GM21526 (cell line): ENCODE measurements around the gene FAM107B.
"Not testable (repeated sequence)": the region's sequence is repeated elsewhere in the genome, so short reads cannot be mapped to it uniquely, and the experiment has no call there.

Experiments used
- ATAC-seq: cut with Tn5 transposase; IDR thresholded peaks from one replicate; pipeline ENCODE4 v1.9.1; 2021; ENCODE audit warnings: moderate library complexity; ENCODE audit not compliant: unreplicated experiment, low FRiP score

The FAM107B gene

DNA sequence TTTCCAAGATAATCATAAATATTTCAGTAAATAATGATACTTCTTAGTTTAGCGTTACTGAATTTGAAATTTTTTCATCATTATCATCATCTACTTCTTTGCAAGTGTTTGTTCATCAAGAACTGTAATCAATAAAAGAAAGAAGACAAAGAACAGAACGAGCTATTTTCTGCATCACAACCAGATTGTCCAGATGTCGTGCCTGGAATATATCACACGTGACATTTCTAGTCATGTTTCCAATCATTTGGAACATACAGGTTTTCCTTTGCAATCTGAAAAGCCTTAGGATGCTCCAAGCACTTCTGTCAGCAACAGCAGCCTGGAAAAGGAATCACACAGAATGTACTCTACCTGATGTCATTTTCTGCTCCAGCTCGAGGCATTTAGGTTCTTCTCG is 107.4 kb downstream of the FAM107B start:
- no peak for ATAC-seq

DNA sequence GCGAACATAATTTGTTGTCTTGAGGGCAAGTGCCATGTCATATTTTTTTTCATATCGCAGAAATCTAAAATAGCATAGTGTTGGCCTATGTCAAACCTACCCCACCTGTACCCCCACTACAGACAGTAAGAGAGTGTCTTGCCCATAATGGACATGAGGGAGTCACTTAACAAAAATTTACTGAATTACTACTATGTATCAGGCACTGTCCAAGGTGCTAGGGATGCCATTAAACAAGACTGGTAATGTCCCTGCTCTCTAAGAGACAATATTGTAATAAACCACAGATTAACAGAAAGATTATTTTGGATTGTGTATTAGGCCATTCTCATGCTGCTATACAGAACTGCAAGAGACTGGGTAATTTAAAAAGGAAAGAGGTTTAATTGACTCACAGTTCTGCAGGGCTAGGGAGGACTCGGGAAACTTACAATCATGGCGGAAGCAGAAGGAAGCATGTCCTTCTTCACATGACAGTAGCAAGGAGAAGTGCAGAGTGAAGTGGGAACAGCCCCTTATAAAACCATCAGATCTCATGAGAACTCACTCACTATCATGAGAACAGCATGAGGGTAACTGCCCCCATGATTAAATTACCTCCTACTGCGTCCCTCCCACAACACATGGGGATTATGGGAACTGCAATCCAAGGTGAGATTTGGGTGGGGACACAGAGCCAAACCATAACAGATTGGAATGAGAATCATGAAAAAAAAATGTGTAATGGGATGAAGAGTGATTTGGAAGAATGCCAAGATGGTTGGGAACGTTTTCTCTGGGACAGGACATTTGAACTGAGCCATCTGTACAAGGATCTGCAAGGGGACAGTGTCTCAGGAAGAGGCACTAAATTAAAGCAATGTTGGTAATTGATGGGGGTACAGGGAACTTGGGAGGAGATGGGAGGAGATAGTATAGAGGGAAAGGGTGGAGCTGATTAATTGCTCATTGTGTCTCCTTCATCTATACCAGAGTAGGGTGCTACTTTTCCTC is 108.5 kb downstream of the FAM107B start:
- ATAC-seq = no peak

DNA sequence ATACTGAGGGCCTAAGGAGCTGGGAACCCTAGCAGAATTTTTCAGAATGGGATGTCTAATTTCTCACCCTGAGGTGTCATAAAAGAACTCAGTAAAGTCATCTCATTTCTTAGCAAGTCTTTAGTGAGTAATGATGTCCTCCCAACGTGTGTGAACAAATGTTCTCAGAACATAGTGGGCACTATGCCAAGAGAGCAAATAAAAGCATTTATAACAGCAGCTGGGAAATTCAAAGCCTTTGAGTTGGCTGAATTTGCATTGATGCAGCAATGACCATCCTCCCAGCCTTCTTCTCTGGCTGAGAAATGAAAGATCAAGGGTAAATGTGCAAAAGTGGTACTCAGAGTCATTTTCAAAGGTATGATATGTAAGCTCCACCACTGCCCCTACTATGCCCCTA is 109.4 kb downstream of the FAM107B start:
- ATAC-seq = no peak

DNA sequence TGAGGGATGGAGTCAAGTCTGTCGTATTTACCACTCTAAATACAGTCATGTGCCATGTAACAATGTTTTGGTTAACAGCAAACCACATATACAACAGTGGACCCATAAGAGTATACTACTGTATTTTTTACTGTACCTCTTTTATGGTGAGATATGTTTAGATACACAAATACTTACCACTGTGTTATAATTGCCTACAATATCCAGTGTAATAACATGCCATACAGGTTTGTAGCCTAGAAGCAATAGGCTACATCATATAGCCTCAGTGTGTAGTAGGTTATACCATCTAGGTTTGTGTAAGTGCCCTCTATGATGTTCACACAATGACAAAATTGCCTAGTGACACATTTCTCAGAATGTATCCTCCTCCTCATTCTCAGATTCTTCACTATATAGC is 110.4 kb downstream of the FAM107B start:
- ATAC-seq = no peak

DNA sequence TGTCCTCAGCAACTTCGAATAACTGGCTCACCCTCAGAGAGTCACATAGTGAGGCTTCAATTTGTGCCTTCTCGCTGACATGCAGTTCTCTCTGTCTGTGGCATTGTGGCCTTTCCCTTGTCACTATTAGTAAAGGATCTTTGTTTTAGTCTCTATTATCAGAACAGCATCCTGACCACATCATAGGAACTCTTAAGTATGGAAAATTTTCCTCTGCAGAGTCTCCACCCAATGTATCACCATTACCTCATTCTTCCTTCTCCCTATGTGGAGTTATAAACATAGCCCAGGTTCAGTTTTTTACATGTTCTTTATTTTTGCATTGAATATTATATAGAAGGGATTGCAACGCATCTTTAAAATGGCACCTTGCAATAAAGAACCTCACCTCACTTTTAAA is 112.9 kb downstream of the FAM107B start:
- no peak for ATAC-seq

DNA sequence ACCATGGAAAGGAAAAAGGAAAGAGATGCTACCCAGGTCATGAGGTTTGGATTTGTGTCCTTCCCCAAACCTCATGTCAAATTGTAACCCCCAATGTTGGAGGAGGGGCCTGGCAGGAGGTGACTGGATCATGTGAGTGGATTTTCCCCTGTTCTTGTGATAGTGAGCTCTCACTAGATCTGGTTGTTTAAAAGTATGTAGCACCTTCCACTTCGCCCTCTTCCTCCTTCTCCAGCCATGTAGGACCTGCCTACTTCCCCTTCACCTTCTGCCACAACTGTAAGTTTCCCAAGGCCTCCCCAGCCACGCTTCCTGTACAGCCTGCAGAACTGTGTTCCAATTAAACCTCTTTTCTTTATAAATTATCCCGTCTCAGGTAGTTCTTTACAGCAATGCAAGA is 113.9 kb downstream of the FAM107B start:
- no peak for ATAC-seq

DNA sequence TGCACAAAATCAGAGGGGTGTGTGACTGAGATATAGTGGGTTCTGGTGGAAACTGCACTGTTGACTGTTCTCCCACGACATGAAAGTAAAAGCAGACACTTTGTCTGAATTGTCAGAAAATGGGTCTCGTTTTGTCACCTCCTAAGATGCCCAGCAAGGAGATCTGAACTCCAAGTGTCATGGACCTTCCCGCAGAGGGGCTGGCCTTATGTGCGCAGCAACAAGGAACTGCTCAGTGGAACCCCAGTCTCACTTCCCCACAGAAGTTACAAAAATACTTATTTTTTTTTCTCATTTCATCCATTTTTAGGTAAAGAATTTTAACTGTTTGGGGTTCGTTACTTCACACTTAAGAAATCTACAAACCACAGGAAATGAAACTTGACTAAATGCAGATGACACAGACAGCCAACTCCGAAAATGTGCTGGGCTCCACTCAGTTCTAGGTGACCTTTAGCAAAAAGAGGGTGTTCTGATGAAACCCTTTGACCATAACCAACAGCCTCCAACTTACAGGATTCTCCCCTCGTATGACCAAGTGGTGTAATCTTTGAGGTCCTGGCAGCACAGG is 115.0 kb downstream of the FAM107B start:
- ATAC-seq = peak; percentile 84

DNA sequence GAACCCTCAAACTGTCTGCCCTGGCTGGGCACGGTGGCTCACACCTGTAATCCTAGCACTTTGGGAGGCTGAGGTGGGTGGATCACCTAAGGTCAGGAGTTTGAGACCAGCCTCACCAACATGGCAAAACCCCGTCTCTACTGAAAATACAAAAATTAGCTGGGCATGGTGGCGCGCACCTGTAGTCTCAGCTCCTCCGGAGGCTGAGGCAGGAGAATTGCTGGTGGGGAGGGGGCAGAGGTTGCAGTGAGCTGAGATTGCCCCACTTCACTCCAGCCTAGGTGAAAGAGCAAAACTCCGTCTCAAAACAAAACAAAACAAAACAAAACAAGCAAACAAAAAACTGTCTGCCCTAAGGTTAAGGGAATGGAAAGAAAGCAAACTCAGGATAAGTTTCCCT is 115.6 kb downstream of the FAM107B start:
- ATAC-seq = not testable (repeated sequence)

DNA sequence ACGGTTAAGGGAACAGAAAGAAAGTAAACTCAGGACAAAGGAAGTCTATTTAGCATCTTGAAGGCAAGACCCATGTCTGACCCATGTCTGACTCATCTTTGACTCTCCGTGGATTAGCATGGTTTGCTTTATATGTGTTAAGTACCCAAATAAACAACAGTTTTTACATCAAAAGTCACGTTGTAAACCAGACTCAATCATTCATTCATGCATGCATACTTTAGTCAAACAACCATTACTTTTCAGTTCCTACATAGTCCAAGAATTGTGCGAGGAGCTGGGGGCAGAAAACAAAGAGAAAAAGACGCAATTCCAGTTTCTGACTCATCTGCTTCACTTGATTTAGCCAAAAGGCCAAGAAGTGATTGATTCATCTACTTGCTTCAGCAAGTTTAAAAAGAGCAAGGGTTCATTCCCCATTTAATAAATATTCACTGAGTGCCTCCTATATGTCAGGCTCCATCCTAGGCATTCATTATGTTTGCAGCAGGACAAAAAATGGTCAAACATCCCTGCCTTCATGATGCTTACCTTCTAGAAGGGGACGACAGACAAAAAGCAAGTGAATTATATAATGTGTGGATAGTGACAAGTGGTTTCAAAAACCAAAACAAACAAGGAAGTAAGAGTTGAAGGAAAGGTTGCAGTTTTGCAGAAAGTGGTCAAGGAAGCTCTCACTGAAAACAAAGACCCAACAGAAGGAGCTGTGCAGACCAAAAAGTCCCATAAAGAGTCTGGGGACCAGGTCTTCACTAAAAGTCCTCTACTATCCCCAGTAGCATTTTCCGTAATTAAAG is 116.2 kb downstream of the FAM107B start:
- no peak for ATAC-seq

DNA sequence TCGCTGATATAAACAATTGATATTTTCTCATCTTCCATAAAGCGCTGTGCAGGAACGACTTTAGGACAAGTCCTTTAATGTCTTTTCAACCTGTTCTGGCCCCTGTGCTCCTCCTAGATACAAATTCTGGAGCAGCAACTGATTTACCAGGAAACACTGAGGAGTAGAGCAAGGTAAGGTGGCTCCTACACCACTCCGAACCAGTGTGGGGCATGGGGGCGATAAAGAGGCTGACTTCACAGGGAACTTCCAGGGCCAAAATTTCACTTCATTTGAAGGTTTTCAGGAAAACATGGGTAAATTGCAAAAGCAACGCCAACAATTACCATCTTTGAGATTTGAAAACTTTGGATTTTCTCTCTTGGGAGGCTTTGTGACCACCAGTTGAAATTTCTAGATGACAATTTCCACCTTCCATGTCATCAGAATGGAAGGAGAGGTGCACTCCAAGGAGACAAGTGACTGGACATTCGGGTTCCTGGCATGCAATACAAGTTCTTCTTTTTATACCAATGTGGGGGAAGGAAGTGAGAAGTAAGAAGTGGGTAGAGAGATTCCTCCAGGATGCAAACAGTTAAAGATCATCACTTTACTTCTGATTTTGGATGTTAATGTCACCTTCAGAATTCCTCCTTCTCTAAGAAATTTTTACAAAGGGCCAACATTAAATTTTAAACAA is 118.5 kb downstream of the FAM107B start:
- no peak for ATAC-seq

DNA sequence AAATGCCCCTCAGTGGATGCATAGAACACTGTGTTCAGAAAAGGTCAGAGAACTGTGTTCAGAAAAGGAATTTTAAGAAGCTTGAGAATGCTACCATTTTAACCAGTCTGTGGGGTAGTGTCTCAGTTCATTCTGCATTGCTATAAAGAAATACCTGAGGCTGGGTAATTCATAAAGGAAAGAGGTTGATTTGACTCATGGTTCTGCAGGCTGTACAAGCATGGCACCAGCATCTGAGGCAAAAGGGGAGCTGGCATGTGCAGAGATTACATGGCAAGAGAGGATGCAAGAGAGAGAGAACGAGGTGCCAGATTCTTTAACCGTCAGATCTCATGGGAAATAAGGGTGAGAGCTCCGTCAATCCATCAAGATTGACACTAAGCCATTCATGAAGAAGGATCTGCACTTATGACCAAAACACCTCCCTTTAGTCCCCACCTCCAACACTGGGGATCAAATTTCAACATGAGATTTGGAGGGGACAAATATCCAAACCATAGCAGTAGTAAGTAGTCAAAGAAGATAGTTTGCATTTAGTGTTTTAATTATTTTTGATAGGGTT is 119.8 kb downstream of the FAM107B start:
- no peak for ATAC-seq

DNA sequence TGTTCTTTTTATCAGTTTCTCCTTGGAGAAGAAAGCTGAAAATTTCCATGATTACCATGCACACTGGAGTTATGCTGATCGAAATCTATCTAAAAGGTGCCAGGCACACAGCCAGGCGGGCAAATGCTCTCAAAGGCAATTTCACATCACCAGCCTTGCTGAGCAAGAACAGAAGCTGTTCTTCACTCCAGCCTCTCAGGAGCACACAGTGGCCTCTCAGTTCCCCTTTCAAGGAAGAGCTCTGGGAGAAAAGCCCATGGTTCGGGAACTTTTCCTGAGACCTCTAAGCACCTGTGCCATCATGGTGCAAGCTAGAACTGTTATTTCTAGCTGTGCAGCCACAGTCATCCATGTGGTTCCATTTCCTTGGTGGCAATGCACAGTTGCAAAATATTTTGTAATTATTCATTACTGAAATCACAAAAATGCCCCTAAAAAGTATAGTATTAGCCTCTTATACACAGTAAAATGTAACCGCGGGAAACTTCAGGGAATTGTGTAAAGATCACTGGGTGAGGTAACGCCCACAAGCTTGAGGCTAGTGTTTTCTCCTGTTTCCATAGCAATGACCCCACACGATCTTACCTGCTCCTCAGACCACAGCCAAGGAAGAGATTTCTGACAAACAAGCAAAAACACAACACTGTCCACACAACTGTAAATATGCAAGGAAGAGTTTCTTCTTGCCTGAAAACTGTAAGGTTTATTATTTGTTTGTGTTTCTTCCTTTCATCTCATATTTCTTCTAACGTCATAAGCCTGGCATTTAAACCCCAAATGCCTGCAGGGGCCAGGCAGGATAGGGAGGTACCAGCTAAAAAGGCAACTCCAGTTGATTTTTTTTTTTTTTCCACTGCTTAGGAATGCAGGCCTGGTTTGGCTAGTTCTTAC is 121.2 kb downstream of the FAM107B start:
- no peak for ATAC-seq

DNA sequence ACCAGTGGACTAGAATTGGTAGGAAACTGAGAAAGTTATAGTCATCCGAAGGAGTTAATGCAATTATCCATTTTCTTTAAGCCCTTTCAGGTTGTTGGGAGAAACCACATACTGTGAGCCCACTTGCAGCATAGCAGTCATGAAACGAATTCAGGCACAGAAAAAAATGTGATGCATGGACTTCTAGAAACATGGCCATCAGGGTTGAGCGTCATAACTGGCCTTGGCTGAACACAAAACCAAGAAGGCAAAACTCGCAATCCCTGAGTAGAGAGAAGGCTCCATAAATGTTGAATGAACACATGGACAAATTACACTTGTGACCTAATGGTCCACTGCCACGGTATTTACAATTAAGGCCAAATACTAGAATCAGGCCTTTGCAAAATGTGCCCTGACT is 121.9 kb downstream of the FAM107B start:
- ATAC-seq = no peak

DNA sequence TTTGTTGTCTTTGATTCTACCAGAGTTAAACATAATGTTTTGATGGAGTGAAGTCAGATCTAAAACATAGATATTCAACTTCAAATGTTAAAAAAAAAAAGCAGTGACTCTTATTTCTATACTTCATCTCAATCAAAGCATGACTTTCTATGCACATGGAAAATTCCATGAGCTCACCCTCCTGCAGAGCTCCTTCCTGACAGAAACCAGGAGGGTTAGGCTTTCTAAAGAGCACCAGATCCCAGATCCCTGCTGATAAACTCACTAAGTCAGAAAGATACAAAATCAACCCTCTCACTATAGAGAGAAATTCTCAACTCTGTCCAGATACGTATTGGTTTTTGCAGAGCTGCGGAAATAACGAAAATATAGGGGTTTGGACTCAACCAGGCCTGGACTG is 122.6 kb downstream of the FAM107B start:
- ATAC-seq = no peak

DNA sequence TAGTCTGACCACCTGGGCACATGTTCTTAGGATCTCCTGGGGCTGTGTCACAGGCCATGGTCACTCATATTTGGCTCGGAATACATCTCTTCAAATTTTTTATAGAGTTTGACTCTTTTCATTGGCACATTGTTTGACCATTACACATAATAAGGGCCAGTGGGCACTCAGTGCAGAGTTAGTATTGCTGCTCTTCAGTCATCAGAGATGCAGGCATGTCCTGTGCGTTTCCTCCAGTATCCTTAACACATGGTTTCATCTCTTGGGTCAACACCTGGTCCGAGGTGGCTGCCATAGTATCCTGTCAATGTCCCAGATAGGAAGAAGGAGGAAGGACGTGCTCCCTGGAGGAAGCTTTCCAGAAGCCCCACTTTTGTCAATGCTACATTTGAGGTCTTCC is 125.0 kb downstream of the FAM107B start:
- ATAC-seq = no peak

DNA sequence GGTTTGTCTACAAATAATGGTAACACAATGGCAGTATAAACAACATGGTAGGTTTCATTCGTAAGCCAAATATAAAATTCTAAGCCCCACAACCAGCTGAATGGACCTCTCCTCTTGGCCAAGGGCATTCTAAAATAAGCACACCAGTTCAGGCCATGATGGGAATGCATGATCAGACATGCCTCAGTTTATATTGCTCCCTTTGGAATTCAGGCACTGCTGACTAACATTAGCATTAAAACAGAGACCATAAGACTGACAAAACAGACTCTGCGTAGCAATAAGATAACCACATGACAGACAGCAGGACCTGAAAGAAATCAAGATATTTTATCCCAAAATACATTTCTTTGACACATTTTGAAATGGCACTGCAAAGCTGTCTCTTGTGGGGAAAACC is 125.8 kb downstream of the FAM107B start:
- ATAC-seq = no peak

DNA sequence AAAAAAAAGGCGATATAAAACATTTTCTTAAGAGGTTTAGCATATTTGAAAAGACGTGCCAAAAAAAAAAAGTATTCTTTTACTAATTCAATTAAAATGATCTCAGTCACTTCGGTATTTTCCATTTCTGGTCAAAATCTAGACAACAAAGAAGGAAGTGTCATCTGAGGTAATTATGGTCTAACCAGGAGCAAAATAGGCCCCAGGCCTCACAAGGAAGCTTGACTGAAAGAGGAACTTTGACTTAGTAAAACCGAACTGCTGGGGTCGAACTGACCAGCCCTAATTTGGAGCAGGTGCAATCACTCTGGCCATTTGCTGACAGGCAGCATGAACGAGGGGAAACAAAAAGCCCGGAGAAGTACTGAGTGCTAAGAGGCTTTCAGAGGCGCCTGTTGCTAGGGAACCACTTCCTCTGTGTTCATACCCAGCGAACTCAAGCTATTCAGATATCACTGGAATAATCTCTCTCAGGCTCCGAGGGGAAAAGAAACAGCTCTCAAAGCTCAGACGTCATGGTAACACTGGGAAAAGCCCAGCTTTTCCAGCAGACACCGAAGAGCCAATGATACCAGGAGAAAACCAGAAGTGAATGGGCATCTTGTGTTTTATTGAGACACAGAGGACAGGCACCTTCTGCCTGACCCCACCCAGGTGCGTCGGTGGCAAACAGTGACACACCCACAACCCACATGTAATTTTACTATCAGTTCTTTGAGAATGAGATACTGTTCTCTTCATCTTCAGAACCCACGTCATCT is 126.5 kb downstream of the FAM107B start:
- peak; percentile 97 for ATAC-seq

DNA sequence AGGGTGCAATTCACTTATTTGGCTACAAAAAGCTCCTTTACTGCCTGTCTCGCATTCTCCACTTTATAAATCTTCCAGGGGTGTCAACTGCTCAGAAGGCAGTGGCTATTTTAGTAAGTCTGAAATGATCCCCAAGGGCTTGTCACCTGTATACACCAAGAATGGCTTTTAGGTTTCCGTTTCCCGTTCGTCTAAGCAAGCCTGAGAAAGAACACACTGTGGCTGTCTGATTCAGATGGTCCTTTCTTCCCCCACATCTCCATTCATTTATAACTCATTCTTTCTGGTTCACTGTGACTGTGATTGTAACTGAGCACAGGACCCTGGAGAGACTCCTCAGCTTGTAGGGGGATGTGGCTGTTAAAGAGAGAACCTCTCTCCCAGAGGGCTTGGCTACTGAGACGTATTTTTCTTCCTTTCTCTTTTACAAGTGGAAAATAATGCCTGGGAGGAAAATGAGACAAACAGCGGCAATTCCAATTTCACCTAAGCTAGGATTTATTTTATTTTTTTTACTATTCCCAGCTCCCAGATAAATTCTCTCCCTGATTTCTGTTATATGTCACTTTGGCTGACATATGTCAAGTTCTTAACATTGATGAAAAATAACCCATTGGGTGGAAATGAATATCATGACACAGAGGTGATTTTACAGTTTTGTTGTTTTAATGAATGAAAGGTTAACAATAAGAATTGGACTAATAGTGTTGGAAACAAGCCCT is 129.3 kb downstream of the FAM107B start:
- ATAC-seq = no peak
